ENCODE measurements around the gene COX7A2.
A peak's percentile ranks its signal among the peaks of the same experiment; 100 is the strongest.

DNA sequence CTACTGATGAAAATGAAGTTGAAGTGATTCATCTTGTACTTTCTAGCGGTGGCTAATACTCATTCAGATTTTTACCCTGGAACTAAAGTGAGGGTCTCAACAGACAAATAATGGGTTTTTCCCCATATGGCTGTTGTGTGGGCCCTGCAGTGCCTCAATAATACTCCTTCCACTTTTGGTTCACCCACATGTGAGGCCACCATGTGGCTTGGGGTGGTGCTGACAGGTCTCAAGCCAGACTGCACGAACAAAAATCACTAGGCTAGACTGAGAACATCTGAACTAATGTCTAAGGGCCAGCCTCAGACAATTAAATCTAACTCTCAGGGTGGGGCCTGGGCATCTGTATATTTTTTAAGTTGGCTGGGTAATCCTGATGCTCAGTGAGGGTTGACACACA, 29.9 kb downstream of the COX7A2 start:
- TF ChIP-seq, protein P1, sequence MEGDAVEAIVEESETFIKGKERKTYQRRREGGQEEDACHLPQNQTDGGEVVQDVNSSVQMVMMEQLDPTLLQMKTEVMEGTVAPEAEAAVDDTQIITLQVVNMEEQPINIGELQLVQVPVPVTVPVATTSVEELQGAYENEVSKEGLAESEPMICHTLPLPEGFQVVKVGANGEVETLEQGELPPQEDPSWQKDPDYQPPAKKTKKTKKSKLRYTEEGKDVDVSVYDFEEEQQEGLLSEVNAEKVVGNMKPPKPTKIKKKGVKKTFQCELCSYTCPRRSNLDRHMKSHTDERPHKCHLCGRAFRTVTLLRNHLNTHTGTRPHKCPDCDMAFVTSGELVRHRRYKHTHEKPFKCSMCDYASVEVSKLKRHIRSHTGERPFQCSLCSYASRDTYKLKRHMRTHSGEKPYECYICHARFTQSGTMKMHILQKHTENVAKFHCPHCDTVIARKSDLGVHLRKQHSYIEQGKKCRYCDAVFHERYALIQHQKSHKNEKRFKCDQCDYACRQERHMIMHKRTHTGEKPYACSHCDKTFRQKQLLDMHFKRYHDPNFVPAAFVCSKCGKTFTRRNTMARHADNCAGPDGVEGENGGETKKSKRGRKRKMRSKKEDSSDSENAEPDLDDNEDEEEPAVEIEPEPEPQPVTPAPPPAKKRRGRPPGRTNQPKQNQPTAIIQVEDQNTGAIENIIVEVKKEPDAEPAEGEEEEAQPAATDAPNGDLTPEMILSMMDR (IDR thresholded peaks at IDR 0.05): peak; percentile 11
- TF ChIP-seq EZH2 (IDR thresholded peaks at IDR 0.05): no peak
- no peak for TF ChIP-seq EZH2phosphoT487 (IDR thresholded peaks at IDR 0.05)

Data from neural progenitor cell (in vitro differentiated cells).